Measurements from ENCODE around the gene TCEANC.
A peak's percentile ranks its signal among the peaks of the same experiment; 100 is the strongest.

Gene TCEANC

DNA sequence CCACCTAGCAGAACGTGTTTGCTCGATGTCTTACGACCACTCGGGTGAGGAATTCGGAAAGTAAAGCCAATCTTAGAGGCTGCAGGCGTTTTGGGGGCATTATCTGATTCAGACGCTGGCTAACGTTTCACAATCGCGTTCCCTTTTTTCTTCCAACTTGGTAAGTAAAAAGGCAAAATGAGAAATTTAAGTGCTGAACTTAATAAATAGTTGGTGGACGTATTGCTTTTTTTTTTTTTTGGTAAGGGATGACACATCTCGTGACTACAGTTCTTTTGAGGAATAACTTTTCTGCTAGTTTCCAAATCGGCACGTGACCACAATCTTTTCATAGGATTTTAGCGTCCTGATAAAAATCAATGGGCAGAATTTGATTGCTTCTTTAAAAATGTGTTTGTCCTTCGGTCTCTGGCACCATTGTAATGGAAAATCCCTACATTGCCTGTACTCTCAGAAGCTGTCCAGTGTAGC is 36.8 kb downstream of the TCEANC start:
- peak in 1 of 2 experiments; percentile 72 for DNase-seq (ENCODE audit: low spot score in 2 of 2)

DNA sequence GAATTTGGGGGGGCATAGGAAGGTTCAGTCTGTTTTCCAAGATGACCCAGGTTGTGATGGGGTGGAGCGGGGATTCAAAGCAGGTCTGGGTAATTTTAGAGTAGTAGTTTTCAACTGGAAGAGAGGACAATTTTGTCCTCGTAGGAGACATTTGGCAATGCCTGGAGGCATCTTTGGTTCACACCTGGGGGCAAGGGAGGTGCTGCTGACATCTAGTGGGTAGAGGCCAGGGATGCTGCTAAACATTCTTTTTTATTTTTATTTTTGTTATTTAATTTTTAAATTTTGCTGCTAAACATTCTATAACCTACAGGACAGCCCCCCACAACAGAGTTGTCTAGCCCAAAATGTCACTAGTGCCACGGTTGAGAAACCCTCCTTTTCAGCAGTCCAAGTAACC is 37.9 kb downstream of the TCEANC start:
- Histone ChIP-seq H3K4me3 (peak overlapping the region; percentile 82), H3K9me3 (no peaks in the 10 kb centered on the region), H3K4me1 (peaks cover 19% of the 10 kb centered on the region), H3K27me3 (ENCODE audit: low read depth) (no peaks in the 10 kb centered on the region), H3K36me3 (replicated peaks) (peaks cover 3% of the 10 kb centered on the region; the same call in 1 of the 2 replicates)
- DNase-seq (ENCODE audit: low spot score in 2 of 2) = no peak
- in situ Hi-C loops (cut with MboI; ENCODE audit: low sequenced_read_pairs) = no loop called here

More for the DNA sequence above, 36.8 kb downstream of the TCEANC start:
- H3K9me3 ChIP-seq = no peaks in the 10 kb centered on the region
- peaks cover 19% of the 10 kb centered on the region for H3K4me1 ChIP-seq
- peak overlapping the region; percentile 82 for H3K4me3 ChIP-seq
- H3K36me3 ChIP-seq (replicated peaks) = no peaks in the 10 kb centered on the region
- in situ Hi-C loops (cut with MboI; ENCODE audit: low sequenced_read_pairs) = no loop called here
- H3K27me3 ChIP-seq (ENCODE audit: low read depth) = no peaks in the 10 kb centered on the region

DNA sequence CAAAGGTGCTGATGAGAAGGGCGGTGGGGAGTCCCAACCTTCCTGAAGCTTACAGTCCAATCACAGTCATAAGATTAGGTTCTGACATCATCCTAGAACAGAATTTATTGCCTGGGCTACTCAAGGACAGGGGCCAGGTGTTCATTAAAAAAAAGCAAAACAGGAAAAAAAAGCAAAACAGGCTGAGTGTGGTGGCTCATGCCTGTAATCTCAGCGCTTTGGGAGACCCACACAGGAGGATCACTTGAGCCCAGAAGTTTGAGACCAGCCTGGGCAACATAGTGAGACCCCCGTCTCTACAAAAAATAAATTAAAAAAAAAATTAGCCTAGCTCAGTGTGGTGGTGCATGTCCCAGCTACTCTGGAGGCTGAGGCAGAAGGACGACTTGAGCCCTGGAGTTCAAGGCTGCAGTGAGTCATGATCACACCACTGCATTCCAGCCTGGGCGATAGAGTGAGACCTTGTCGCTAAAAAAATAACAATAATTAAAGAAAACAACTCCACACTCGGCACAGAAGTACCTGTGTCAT is 39.0 kb downstream of the TCEANC start:
- in situ Hi-C loops (cut with MboI; ENCODE audit: low sequenced_read_pairs) = no loop called here

DNA sequence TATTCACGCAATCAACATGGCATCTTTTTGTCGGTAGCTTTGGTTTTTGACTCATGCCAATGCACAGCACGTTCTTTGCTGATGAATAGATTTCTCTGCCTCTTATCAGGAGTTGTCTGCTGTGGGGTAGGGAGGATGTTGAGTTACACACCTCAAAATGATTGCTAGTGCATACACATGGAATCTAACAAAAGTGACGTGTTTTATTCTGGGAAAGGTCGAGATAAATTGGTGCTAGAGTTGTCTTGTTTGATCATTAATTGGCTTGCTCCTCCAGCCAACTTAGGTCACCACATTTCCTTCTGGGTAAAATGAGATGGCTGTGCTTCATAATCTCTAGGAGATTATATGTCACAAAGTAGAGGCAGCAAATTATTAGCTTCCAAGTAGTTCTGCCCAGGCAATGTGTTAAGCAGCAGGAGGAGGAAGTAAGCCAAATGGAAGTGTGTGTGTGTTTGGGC is 39.9 kb downstream of the TCEANC start:
- Histone ChIP-seq H3K9me3 (no peaks in the 10 kb centered on the region), H3K4me1 (peaks cover 19% of the 10 kb centered on the region), H3K4me3 (no peak overlapping the region), H3K36me3 (replicated peaks) (peaks cover 8% of the 10 kb centered on the region; the same call in 1 of the 2 replicates), H3K27me3 (ENCODE audit: low read depth) (no peaks in the 10 kb centered on the region)
- in situ Hi-C loops (cut with MboI; ENCODE audit: low sequenced_read_pairs) = no loop called here
- DNase-seq (ENCODE audit: low spot score in 2 of 2) = no peak

More for the DNA sequence above, 39.0 kb downstream of the TCEANC start:
- no peak for DNase-seq (ENCODE audit: low spot score in 2 of 2)
- H3K36me3 ChIP-seq (replicated peaks) = peaks cover 3% of the 10 kb centered on the region; the same call in 1 of the 2 replicates
- no peaks in the 10 kb centered on the region for H3K9me3 ChIP-seq
- no peaks in the 10 kb centered on the region for H3K27me3 ChIP-seq (ENCODE audit: low read depth)
- peaks cover 19% of the 10 kb centered on the region for H3K4me1 ChIP-seq
- no peak overlapping the region for H3K4me3 ChIP-seq

DNA sequence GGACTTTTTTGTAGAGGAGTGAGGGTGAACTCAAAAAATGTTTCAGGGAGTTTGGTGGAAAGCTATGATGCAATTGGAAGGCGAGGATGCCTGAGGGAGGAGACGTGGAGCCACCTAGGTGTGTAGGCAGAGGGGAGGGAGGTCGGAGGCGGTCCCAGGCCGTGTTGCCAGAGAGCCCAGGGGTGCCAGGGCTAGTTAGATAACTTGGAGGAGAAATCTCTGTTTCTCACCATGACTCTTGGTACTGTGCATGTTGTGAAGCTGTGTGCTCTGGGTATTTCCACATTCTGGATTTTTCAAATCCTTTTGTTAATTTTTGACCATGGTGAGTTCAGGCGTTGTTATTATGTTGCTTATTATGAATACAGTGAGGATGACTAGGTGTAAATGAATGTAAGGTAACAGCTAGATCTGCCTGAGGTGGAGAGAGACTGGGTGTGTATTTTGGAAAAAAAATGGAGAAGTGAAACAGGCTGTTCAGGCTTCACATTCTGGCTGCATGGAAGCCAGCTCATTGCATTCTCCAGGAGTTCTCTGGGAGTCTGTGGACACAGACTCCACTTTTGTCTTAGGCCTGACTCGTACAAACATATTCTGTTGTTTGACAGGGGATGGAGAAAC is 40.5 kb downstream of the TCEANC start:
- Histone ChIP-seq H3K4me3 (no peak overlapping the region), H3K36me3 (replicated peaks) (peaks cover 10% of the 10 kb centered on the region; the same call in 1 of the 2 replicates), H3K27me3 (ENCODE audit: low read depth) (no peaks in the 10 kb centered on the region), H3K4me1 (peaks cover 19% of the 10 kb centered on the region), H3K9me3 (no peaks in the 10 kb centered on the region)
- in situ Hi-C loops (cut with MboI; ENCODE audit: low sequenced_read_pairs) = no loop called here
- no peak for DNase-seq (ENCODE audit: low spot score in 2 of 2)

DNA sequence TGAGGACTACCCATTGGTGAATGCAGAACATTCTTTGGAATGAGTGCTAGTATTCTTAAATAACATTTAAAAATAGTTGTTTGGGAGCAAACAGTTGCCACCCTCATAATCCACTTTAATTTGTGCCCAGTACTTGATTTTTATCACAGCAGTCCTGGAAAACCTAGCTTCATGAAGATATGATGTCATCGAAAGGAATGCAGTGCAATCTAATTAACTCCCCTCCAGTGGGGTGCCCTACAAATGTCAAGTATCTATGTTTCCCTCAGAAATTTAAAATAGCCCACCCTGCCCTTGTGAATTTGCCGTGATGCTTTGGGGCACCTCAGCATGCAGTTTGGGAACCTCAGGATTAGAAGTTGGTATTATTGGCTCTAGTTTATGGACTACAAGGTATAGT is 41.4 kb downstream of the TCEANC start:
- in situ Hi-C loops (cut with MboI; ENCODE audit: low sequenced_read_pairs) = no loop called here
- Histone ChIP-seq H3K9me3 (no peaks in the 10 kb centered on the region), H3K4me3 (no peak overlapping the region), H3K4me1 (peaks cover 16% of the 10 kb centered on the region), H3K36me3 (replicated peaks) (peaks cover 12% of the 10 kb centered on the region; the same call in 1 of the 2 replicates), H3K27me3 (ENCODE audit: low read depth) (no peaks in the 10 kb centered on the region)
- DNase-seq (ENCODE audit: low spot score in 2 of 2) = no peak

DNA sequence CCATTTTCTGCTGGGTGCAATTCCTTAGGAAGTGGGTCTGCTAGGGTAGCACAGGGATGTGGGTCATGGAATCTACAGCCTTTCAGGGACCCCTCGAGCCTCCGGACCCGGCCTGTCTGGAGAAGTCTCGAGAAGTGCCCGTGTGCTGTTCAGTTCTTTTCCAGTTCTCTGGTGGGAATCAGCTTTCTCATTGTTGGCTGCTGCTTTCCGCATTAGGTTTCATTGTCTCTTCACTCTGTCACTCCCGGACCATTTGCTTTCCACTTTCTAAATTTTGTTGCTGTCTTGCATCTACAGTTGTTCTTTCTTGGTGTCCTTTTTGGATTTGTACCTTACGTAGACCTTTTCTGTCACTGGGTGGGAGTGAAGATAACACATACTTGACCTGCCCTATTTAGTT is 42.0 kb downstream of the TCEANC start:
- in situ Hi-C loops (cut with MboI; ENCODE audit: low sequenced_read_pairs) = no loop called here
- peaks cover 16% of the 10 kb centered on the region for H3K4me1 ChIP-seq
- H3K36me3 ChIP-seq (replicated peaks) = peaks cover 12% of the 10 kb centered on the region; the same call in 1 of the 2 replicates
- H3K27me3 ChIP-seq (ENCODE audit: low read depth) = no peaks in the 10 kb centered on the region
- H3K9me3 ChIP-seq = no peaks in the 10 kb centered on the region
- no peak overlapping the region for H3K4me3 ChIP-seq
- no peak for DNase-seq (ENCODE audit: low spot score in 2 of 2)

DNA sequence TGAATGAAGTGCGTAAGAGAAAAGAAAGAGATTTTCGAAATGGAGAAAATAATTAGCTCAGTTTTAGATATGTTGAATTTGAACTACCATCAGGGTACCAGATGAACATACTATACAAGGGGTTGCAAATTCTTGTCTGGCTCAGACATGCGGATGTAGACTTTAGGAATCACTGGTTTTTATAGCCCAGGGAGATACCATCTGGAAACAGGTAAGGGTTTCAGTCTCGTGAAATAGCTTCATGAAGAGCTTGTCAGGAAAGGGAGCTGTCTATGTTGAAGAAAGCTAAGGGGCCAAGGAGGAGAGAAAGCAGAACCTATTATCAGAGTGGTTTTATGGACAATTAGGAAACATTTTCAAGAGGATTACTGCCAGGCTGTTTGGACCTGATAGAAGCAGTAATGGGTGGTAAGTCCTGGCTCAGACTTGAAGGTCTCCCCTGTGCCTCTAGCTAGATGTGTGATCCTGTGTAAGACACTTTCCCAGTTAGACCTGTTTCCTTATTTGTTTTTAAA is 42.7 kb downstream of the TCEANC start:
- in situ Hi-C loops (cut with MboI; ENCODE audit: low sequenced_read_pairs) = no loop called here

DNA sequence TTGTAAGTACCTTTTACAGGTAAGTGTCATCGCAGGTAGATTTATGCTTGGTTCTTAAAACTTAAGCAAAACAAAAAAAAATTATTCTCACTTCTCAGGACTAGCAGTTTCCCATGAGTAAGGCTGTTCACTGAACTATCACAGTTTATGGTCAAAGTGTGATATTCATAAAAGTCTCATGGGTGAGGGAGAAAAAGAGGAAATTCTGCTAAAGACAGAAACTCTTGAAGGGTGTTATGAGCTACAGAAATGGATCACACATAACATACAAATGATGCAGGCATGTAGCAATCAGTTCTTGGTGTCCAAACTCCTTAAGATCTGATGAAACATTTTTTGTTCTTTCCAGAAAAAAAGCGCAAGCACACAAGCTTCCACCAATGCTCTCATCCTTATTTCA is 44.5 kb downstream of the TCEANC start:
- in situ Hi-C loops (cut with MboI; ENCODE audit: low sequenced_read_pairs) = no loop called here
- H3K9me3 ChIP-seq = no peaks in the 10 kb centered on the region
- peaks cover 8% of the 10 kb centered on the region for H3K4me1 ChIP-seq
- H3K4me3 ChIP-seq = no peak overlapping the region
- DNase-seq (ENCODE audit: low spot score in 2 of 2) = no peak
- no peaks in the 10 kb centered on the region for H3K27me3 ChIP-seq (ENCODE audit: low read depth)
- H3K36me3 ChIP-seq (replicated peaks) = peaks cover 12% of the 10 kb centered on the region; the same call in 1 of the 2 replicates

More for the DNA sequence above, 42.7 kb downstream of the TCEANC start:
- Histone ChIP-seq H3K9me3 (no peaks in the 10 kb centered on the region), H3K4me1 (peaks cover 16% of the 10 kb centered on the region), H3K27me3 (ENCODE audit: low read depth) (no peaks in the 10 kb centered on the region), H3K36me3 (replicated peaks) (peaks cover 12% of the 10 kb centered on the region; the same call in 1 of the 2 replicates), H3K4me3 (no peak overlapping the region)
- no peak for DNase-seq (ENCODE audit: low spot score in 2 of 2)

DNA sequence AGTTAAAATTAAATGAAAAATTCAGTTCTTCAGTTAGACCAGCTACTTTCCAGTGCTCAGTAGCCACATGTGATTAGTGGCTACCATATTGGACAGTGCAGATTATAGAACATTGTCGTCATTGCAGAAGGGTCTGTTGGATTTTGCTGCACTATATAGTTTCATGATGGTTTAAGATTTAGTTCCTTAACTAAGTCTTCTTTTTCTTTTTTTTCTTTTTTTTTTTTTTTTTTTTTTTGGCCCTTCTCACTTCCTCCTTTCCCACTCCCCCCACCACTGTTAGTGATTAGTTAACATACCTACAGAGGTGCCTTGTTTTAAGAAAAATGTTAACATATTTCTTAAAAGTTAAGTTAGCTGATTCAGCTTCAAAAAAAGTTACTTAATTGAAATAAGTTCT is 45.0 kb downstream of the TCEANC start:
- H3K4me1 ChIP-seq = peaks cover 4% of the 10 kb centered on the region
- in situ Hi-C loops (cut with MboI; ENCODE audit: low sequenced_read_pairs) = no loop called here
- peaks cover 12% of the 10 kb centered on the region; the same call in 1 of the 2 replicates for H3K36me3 ChIP-seq (replicated peaks)
- DNase-seq (ENCODE audit: low spot score in 2 of 2) = no peak
- no peaks in the 10 kb centered on the region for H3K27me3 ChIP-seq (ENCODE audit: low read depth)
- H3K9me3 ChIP-seq = no peaks in the 10 kb centered on the region
- H3K4me3 ChIP-seq = no peak overlapping the region

DNA sequence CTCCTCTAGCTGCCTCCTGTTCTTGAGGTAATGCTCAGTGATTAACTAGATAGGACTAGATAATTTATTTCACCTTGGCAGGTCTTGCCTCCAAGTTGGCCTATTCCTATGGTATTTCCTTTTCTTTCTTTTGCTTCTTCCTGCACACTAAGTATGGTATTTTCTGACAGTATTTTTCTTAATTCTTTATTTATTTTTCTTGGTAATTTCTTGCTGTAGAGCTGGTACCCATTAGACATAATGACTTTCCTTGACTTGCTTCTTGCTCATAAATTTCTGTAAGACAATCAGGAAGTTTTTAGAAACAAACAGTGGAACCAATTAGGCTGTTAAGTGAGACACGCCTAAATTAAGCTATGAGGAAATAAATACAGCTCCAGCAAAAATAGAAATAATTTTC is 45.5 kb downstream of the TCEANC start:
- no peaks in the 10 kb centered on the region for H3K27me3 ChIP-seq (ENCODE audit: low read depth)
- no peak for DNase-seq (ENCODE audit: low spot score in 2 of 2)
- in situ Hi-C loops (cut with MboI; ENCODE audit: low sequenced_read_pairs) = no loop called here
- peaks cover 12% of the 10 kb centered on the region; the same call in 1 of the 2 replicates for H3K36me3 ChIP-seq (replicated peaks)
- peaks cover 4% of the 10 kb centered on the region for H3K4me1 ChIP-seq
- no peak overlapping the region for H3K4me3 ChIP-seq
- no peaks in the 10 kb centered on the region for H3K9me3 ChIP-seq

DNA sequence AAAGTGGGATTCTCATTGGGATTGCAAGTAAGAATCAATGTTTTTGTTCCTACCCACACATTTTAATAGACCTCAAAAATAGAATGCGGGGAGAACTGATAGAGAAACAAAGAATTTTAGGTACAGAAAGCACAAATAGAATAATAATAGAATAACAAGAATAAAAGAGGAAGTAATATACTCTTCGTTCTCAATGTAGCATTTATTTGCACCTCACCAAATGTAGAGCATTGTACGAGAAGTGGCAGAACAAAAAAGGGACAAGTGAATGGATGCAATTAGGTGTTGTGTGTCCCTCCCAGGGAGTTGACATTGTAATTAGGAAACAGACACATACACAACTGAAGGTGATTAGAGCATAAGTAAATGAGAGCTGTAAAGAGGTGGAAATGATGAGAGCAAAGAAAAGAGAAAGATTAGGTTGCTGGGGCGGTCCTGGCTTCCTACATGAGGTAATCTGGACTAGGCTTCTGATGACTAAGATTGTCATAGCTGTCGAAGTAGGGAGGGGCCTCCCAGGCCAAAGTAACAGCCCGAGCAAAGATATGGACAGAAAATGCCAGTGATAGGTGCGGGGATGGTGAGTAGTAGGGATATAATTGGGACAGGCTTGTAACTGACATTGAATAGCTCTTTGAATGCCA is 46.4 kb downstream of the TCEANC start:
- DNase-seq (ENCODE audit: low spot score in 2 of 2) = no peak
- Histone ChIP-seq H3K9me3 (no peaks in the 10 kb centered on the region), H3K27me3 (ENCODE audit: low read depth) (no peaks in the 10 kb centered on the region), H3K4me3 (no peak overlapping the region), H3K36me3 (replicated peaks) (peaks cover 12% of the 10 kb centered on the region; the same call in 1 of the 2 replicates), H3K4me1 (no peaks in the 10 kb centered on the region; the same call in 1 of the 2 replicates)
- in situ Hi-C loops (cut with MboI; ENCODE audit: low sequenced_read_pairs) = no loop called here

DNA sequence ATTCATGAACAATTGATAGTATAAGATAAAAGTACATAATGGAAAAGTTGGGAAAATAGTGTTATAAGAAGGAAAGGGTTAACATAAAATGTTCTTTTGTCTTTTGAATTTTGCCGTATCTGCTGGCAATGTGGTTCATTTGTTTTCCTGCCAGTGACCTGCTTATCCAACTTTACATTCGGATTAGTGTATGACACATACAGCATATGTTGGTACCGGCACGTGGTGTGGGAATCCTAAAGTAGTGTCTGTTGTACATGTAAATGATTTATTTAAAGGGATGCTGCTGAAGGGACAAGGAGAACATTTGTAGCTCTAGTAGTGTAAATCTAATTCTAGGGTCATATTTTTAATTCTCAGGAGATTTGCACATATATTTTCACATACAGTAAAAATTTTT is 47.4 kb downstream of the TCEANC start:
- no peaks in the 10 kb centered on the region for H3K9me3 ChIP-seq
- no peaks in the 10 kb centered on the region for H3K27me3 ChIP-seq (ENCODE audit: low read depth)
- peaks cover 9% of the 10 kb centered on the region; the same call in 1 of the 2 replicates for H3K36me3 ChIP-seq (replicated peaks)
- no peak overlapping the region for H3K4me3 ChIP-seq
- DNase-seq (ENCODE audit: low spot score in 2 of 2) = no peak
- no peaks in the 10 kb centered on the region; the same call in 1 of the 2 replicates for H3K4me1 ChIP-seq
- in situ Hi-C loops (cut with MboI; ENCODE audit: low sequenced_read_pairs) = no loop called here

Measured in HAP-1 (cell line).